ENCODE data around the gene RNASEH2A.

The RNASEH2A gene

DNA sequence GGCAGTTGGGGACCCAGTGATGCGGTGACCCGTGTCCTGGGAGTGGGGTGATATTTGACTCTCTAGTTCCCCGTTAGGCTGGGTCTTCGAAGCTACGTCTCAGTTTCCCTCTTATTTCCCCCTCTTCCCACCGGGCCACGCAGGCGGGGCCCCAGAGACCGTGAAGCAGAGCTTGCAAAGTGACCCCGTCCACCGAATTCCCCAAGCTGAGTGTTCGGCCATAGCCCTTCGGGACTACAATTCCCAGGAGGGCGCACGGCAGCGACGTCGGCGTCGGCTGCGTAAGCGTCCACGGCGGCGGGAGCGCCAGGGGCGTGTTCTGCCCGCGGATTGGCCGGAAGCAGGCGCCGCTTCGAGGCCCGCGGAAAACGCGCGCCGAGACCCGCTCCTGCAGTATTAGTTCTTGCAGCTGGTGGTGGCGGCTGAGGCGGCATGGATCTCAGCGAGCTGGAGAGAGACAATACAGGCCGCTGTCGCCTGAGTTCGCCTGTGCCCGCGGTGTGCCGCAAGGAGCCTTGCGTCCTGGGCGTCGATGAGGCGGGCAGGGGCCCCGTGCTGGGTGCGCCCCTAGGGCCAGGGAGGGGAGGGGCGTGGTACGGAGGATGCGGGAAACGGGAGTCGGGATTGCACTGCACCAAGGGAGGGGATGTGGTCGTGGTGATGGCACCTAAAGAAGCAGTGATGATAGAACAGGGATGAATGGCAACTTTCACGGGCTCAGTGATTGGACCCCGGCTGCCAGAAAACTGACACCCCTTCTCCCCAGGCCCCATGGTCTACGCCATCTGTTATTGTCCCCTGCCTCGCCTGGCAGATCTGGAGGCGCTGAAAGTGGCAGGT, at the start of gene RNASEH2A:
RNASEH2A (plus strand) TSS at position 343 of the 840 bp plus-strand sequence; CDS start at position 433, 90 bp downstream.
- peak; percentile 71 for DNase-seq

DNA sequence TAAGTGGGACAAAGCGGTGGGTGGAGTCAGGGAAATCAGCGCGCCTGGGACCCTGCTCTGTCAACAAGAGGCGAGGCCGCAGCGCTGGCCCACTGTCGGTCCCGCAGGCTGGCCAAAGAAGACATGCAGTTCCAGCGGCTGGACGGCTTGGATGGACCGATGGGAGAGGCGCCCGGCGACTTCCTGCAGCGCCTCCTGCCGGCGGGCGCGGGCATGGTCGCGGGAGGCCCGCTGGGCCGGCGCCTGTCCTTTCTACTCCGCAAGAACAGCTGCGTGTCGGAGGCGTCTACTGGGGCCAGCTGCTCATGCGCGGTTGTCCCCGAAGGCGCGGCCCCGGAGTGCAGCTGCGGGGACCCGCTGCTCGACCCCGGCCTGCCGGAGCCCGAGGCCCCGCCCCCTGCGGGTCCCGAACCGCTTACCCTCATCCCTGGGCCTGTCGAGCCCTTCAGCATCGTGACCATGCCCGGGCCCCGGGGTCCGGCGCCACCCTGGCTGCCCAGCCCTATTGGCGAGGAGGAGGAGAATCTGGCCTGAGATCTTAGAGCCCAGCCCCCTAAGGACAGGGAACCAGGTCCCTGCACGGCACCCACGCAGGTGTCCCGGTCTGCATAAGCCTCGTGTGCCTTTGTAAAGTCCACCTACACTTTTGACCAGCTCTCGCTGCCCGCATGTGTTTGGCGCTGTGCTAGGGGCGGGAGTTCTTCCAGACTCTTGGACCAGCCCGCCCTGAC, 48.7 kb upstream of the RNASEH2A start:
- no peak for DNase-seq

DNA sequence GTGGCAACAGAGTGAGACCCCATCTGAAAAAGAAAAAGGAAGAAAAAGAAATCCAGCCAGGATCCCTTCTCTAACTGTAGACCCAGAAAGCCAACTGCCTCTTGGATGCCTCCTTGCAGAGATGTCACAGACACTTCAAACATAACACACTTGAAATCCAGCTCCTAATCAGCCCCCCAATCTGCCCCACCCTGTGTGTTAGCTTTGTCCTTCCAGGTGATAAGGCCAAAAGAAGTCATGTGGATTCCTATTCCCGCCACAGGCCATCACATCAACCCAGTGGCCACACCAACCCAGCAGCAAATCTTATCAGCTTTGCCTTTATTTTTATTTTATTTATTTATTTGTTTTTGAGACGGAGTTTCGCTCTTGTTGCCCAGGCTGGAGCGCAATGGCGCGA, 46.7 kb upstream of the RNASEH2A start:
- no peak for DNase-seq

DNA sequence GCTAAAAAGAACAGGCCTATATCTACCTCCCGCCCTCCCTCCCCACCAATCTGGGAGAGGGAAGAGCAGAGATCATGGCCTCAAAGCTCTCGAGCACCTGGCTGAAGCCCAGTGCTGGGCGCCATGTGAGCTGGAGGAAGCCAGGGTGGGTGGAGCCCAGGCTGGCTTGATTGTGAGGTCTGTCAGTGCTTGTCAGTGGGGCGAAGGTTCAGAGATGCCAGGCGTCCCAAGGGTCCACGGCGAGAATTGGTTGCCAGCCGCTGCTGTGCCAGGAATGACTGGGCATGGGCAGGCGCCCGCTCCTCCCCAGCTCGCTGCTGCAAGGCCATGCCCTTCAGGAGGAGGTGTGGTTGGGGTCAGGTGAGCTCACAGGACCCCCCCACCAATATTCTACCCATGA, 43.3 kb upstream of the RNASEH2A start:
- no peak for DNase-seq

DNA sequence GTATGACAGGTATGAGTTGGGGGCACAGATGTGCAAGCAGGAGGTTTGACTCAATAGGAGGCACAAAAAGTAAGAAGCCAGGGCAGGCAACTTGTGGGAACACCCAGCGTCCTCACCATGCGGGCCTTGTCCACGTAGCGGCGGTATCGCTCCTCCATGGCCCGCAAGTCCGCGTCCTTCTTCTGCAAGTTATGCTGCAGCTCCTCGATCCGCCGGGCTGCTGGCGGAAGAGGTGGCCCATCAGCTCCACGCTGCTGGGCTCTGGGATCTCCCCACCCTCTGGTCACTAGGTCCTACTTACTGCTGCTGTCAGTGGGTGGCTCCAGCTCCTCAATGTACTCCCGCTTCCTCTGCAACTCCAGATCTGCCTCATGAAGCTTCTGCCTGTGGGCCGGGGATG, 41.7 kb upstream of the RNASEH2A start:
- no peak for DNase-seq

DNA sequence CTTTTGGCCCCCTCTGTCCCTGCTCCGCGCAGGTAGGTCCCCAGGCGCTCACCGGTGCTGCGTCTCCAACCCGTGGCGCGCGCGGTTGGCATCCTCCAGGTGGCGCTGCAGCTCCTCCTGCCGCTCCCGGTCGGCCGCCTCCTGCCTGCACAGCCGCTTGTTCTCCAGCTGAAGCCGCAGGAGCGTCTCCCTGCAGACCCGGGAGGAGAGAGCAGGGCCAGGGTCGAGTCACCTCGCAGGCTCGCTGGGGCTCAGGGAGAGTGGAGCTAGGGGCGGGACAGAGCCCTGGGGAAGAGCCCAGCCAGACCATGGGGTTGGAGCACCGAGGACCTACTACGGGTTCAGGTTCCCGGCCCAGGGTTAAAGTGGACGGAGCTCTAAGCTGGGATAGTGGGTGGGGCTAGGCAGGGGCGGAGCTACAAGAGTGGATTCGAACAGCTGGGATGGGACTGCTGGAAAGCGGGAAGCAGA, 40.3 kb upstream of the RNASEH2A start:
- peak; percentile 69 for DNase-seq

DNA sequence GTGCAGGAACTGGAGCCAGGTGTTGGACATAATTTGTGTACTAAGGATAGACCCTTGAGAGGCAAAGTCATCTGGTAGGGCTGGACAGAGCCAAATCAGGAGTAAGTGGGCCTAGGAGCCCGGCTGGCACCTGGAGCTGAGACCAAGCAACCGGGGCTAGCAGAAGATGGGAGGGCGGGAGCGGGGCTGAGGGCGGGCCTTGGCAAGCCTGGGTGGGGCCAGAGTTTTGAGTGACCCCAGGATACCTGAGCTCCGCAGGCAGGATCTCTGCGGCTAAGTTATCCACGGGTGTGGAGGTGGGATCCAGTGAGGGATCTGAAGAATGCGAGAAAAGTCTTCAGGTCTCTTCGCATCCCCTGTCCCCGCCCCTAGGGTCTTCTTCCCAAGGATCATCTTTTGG, 39.2 kb upstream of the RNASEH2A start:
- no peak for DNase-seq

DNA sequence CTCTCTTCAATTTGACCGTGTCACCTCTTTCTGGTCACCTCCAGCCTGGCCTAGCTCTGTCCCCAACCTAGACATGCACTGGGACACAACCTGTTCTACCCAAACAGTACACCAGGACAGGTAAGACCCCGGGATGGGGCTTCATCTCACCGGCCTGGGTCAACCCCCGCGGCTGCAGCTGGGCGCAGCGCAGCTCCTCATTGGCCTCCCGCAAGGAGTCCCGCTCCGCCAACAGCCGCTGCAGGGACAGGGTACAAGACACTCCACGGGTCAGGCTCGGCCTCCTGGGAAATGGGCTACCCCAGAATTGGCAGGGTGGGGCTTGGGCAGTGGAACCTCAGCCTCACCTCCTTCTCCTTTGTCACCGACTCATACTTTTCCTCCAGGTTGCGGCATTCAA, 38.7 kb upstream of the RNASEH2A start:
- DNase-seq = no peak

DNA sequence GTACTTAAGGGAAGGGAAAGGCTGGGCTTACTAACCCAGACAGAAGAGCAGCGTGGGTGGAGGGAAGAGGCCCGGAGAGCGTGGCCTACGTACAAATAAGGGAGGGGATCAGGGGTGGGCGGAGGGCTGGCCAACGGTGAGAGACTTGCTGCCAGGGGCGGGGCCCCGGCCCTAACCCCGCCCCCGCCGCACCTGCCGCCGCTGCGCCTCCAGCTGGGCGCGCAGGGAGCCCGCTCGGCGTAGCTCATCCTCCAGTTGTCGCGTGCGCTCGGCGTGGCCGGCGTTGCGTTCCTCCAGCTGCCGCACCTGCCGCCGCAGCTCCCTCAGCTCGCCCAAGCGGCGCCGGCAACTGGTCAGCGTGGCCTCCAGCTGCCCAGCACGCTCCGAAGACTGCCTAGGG, 36.7 kb upstream of the RNASEH2A start:
- DNase-seq = no peak

DNA sequence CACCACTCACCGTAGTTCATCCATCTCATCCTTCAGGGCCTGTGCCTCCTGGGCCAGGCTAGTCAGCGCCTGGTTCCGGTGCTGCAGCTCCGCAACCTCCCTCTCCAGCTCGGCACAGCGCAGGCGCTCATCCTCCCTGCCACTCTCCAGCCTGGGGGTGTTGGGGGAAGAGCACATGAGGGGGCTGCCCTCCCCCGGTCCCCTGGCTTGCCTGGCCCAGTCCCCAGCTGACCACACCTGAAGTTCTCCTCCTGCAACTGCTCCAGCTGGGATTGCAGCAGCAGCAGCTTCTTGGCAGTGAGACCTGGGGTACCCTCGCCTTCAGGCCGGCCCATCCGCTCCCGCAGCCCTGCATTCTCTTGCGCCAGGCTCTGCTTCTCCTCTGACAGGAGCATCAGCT, 35.5 kb upstream of the RNASEH2A start:
- no peak for DNase-seq

DNA sequence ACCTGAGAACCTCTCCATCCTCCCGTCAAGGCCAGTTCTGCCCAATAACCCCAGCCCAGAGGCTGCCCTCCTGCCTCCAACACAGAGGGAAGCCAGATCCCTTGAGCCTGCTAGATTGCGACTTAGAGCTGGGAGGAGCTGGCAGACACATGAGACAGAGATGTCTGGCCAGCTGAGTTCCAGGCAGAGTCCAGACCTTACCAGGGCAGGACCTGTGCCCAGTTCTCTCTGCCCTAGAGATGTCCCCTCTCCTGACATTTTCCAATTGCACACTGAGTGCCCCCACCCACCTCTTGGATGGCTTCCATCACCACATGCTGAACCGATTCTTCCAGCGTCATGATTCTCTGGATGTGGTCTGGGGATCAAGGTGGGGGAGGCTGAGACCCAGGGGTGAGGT, 34.1 kb upstream of the RNASEH2A start:
- no peak for DNase-seq

DNA sequence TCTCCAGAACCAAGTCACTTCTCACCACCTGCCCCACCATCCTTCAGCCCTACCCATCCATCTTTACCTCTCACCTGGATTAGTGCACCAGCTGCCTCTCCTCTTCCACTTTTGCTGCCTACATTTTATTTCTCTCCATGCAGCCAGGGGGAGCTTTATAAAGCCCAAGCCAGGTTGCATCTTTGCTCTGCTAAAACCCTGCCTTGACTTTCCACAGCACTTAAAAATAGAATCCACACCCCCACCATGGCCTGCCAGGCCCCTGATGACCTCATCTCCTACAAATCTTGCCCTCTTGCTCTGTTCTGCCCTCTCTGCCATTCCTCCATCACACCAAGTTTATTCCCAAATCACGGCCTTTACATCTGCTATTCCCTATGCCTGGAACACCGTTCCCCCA, 32.8 kb upstream of the RNASEH2A start:
- DNase-seq = no peak

DNA sequence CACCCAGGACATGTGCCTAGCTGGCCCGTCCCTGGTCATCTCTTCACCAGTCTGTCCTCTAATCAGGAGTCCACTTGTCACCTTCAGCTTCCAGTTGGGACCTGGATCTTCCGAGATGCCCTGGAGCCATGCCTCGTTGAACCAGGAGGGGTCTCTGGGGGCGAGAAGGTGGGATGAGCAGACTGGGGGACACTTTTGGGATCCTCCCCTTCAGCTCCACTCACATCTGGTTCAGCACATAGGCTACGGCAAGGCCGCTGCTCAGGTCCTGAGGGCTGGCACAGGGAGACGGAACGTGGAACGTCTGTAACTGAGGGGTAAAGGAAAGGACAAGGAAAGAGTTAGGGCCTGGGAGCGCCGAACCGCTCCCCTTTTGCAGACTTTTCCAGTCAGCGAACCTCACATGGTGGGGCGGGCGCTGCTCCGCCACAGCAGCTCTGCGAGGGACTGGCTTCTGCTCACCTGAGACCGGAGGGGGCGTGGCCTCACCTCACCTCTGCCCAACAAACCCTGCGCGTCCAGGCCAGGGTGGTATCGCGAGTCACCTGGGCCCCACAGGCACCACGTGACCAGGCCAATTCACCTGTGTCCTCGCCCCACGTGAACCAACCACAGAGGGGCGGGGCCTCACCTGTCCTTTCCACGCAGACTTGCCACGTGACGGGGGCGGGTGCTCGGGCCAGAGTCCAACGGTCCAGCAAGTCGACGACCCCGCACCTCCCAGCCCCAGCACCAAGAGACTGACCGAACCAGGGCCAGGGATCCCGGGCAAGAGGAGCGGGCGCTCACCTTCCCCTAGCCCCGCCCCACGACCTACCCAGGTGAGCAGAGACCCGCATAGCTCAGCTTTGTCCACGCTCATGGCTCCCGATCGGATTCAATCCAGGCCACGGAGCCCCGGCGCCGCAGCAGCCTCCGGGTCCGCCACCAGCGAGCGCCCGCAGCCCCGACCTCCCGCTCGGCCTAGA, 31.5 kb upstream of the RNASEH2A start, which contains the start of gene HOOK2:
HOOK2 (minus strand) TSS at position 965 of the 968 bp plus-strand sequence; CDS start at position 862, 103 bp downstream.
- DNase-seq = peak; percentile 84

DNA sequence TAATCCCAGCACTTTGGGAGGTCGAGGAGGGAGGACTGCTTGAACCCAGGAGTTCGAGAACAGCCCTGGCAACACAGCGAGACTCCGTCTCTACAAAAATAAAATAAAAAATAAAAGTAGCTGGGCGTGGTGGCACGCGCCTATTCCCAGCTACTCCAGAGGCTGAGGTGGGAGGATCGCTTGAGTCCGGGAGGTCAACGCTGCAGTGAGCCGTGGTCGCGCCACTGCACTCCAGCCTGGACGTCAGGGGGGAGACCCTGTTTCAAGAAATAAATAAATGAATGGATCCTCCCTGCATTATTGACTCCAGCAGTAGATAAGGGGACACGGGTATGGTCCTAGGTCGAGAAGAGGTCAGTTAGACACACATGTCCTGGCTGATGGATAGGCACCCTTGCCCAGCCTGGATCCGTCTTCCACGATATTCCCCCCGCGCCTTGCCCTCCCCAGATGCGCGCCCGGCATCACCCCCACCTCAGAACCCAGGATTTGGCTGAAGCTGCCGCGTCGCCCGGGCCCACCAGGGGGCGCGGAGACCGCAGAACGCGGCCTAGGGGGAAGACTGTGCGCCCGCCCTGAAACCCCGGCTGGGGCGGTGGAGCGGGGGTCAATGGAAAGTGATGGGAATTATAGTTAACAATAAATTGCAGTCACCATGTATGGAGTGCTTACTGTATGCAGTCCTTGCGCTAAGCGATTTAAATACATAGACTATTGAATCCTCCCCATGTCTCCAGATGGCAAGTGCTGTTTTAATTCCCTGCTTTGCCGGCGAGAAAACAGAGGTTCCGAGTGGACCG, 29.0 kb upstream of the RNASEH2A start:
- DNase-seq = peak; percentile 24

DNA sequence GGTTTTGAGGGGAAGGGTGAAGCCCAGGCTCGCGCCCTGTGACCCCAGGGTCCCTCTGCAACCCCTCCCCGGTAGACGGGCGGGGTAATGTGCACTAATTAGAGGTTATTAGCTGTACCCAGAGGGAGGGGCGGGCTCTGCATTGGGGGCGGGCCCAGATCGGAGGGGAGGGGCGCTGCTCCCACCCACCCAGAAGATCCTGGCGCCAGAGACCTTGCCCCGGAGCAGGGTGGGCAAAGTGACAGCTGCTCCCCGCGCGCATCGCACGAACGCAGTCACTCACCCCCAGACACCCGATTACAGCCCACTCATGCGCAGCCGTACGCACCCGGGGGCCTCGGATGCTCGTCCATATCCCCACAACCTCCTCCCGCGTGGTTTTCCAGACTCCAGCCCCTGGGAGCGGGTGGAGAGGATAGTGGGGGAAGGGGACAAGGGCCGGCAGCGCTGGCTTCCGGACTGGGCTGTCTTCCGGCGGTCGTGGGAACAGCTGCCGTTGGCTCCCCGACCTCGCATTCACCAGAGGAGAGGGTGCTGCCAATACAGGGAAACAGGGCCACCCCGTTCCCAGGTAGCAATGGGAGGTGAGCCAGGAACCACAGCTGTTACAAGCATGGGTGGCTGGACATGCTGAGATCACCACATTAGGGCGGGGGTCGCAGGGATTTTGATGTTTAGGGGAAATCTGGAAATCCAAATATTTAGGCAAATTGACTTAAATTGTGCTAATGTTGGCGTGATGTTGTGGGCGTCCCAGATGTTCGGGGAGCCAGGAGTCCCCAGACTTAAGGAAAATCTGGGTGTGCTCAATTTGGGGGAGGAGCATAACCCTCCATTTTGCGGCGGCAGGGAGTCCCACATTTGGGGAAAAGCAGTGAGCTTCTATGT, 28.1 kb upstream of the RNASEH2A start:
- no peak for DNase-seq

DNA sequence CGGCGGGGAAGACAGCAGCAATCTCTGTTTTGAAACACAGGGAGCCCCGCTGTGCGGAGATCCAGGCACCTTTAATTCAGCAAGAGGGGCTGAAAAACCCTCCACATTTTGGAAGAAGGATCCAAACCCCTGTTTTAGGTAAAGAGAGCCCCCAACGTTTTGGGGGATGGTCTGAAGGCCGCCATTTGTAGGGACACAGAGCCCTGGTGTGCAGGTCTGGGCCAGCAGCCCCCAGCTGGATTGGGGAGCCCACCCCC, 27.6 kb upstream of the RNASEH2A start:
- no peak for DNase-seq

DNA sequence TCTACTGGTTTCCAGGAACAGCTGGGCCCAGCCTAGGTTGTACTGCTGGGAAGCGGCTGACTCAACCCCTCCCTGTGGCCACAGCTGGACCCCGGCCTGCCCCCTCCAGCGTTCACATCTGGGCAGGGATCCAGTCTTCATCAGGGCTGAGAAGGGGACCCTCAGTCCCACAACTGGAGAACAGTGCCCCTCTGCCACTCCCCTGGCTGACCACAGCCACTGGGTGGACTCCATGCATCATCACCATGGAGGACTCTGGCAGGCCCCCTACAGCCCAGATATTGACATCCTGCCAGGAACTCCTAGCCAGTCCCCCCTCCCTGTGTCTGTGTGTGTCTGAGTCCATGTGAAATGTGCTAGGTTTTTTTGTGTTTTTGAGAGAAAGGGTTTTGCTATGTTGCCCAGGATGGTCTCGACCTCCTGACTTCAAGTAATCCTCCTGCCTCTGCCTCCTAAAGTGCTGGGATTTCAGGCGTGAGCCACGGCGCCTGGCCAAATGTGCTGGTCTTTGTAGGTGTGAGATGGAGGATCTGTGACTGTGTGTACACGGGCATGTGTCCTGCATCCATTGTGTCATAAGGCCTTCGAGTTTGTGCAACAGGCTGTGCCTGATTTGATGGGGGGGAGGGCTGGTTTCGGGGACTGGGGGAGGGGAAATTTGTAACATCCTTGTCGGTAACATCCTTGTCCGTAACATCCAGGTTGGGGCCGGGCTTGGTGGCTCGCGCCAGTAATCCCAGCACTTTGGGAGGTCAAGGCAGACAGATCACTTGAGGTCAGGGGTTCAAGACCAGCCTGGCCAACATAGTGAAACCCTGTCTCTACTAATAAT, 27.0 kb upstream of the RNASEH2A start:
- DNase-seq = no peak

DNA sequence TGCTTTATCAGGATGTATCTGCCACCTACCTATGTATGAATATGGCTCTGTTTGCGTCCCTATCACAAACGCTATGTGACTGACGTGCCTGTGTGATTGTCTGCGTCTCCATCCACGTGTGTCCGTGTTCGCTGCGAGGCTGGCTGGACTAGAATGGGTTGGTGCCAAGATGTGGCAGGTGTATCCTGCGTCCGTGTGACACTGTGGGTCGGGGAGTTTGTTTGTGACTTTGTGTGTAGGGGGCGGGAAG, 24.3 kb upstream of the RNASEH2A start:
- no peak for DNase-seq

DNA sequence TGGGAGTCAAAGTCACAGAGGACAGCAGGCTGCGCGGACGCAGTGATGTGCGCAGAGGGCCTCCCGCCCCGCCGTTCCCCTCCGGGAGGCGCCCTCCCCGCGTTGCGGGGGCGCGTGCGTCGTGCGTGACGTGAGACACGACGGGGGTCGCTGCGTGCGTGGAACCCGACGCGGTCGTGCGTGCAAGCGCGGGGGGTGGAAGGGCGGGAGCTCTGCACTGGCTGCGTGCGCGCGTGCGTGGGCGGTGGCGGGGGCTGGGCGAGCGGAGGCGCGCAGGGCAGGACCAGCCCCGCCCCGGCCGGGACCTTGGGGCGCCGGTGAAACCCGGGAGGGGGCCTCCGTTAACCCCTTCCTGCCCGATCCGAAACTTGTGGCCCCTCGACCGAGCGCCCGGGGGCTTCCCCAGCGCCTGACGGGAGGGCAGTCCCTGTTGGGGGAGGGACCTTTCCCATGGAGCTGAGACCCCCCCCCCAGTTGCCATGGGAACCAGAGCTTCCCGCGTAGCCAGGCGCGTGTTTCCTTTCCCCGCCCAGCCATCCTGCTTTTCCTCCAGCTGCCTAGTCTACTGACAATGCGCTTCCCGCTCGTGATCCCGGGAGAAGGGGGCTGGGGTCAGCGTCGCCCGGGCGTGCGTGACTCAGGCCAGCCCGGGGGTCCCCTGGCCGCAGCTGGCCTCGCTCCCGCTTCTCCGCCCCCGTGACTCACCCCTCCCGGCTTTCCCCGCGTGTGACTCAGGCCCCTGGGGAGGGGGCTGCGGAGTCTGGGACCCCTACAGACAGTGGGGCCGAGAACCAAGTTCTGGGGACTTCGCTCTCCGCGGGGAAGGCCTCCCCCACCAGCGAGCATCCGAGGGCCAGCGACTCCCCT, 23.7 kb upstream of the RNASEH2A start:
- no peak for DNase-seq
